Epithelial cell of proximal tubule (primary cell): ENCODE measurements around the gene OR1F1. TPM values are rescaled to one million over a fixed set of nuclear protein-coding genes. Genes with fewer than 3 reads are reported as not detected.
"Not testable (repeated sequence)": the region's sequence is repeated elsewhere in the genome, so short reads cannot be mapped to it uniquely, and the experiment has no call there.

Experiments used
- DNase-seq: peaks from one replicate; pipeline ENCODE4 v3.0.0-alpha.2; 2011; ENCODE audit warnings: low read depth
- H3K4me3 ChIP-seq: 2 replicates; pipeline ENCODE4 v1.5.1; 2011; ENCODE audit warnings: low read depth, mild to moderate bottlenecking, low read length
- CTCF ChIP-seq: conservative IDR thresholded peaks from 2 replicates; pipeline ENCODE4 v1.5.1; 2012; ENCODE audit warnings: low read depth, mild to moderate bottlenecking, low read length
- total RNA-seq: library from RNA; depleted of rRNA; stranded (reverse); fragments of >200 nt; gene quantifications from 2 replicates; pipeline ENCODE4 v1.2.3, GENCODE V29; 2015

OR1F1 gene
- total RNA-seq, 1 donor from 2014 or later = 0.52 TPM

DNA sequence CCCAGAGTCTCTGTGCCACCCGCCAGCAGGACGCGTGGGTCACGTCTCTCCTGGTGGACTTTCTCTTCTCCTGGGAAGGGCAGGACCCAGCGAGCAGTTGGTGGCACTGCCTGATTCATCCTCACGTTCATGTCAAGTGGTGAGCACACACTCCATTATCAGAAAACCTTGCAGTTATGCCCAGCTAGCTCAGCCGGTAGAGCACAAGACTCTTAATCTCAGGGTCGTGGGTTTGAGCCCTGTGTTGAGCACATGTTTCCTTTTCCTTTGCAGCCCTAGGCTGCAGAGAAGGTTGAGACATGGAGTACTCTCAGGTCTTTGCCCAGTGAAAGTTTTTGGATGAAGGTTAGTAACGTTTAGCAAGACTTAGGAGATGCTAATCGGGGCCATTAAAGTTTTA lies 8.0 kb downstream of the OR1F1 start:
- no peak overlapping the region for H3K4me3 ChIP-seq
- no peak for TF ChIP-seq CTCF
- DNase-seq = no peak

DNA sequence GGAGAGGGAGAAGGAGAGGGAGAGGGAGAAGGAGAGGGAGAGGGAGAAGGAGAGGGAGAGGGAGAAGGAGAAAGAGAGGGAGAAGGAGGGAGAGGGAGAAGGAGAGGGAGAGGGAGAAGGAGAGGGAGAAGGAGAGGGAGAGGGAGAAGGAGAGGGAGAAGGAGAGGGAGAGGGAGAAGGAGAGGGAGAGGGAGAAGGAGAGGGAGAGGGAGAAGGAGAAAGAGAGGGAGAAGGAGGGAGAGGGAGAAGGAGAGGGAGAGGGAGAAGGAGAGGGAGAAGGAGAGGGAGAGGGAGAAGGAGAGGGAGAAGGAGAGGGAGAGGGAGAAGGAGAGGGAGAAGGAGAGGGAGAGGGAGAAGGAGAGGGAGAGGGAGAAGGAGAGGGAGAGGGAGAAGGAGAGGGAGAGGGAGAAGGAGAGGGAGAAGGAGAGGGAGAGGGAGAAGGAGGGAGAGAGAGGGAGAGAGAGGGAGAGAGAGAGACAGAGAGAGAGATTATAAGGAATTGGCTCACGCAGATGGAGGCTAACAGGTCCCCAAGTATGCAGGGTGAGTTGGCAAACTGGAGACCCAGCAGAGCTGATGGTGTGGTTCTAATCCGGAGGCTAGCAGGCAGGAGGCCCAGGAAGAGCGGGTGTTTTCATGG lies 9.8 kb downstream of the OR1F1 start:
- not testable (repeated sequence) for H3K4me3 ChIP-seq, DNase-seq

DNA sequence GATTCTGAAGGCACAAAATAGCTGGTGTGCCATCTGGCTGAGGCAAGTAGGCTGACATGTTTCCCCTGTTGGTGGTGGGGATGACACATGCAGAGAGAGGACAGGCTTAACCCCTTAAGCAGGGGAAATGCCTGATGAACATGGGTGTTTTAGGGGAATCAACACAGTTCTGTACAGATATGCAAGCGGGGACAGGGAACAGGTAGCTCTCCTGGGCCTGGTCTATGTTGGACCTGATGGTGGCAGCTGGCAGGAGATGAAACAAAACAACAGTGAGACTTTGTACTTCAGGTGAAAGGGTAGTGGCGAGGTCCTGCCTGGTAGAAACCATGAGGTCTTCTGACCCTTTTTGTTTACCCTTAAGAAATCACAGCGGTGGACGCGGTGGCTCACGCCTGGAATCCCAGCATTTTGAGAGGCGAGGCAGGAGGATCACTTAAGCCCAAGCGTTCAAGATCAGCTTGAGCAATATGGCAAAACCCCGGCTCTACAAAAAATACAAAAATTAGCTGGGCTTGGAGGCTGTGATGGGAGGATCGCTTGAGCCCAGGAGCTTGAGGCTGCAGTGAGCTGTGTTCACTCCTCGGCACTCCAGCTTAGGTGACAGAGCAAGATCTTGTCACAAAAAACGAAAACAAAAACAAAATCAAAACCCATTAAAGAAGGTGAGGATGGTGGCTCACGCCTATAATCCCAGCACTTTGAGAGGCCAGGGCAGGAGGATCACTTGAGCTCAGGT lies 10.5 kb downstream of the OR1F1 start:
- no peak overlapping the region for H3K4me3 ChIP-seq
- no peak for DNase-seq
- no peak for TF ChIP-seq CTCF

GRCh38 chr16:3202903-3203539 lies 15.0 kb downstream of the OR1F1 start:
- no peak overlapping the region for H3K4me3 ChIP-seq
- TF ChIP-seq CTCF = no peak
- DNase-seq = no peak

DNA sequence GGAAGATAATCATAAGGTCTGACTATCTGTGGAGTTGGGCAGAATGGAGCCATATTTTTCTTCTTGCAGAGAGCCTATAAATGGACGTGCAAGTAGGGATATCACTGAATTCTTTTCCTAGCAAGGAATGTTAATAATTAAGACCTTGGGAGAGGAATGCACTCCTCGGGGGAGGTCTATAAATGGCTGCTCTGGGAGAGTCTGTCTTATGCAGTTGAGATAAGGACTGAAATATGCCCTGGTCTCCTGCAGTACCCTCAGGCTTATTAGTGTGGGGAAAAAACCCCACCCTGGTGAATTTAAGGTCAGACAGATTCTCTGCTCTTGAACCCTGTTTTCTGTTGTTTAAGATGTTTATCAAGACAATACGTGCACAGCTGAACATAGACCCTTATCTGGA lies 17.9 kb downstream of the OR1F1 start:
- DNase-seq = not testable (repeated sequence)

DNA sequence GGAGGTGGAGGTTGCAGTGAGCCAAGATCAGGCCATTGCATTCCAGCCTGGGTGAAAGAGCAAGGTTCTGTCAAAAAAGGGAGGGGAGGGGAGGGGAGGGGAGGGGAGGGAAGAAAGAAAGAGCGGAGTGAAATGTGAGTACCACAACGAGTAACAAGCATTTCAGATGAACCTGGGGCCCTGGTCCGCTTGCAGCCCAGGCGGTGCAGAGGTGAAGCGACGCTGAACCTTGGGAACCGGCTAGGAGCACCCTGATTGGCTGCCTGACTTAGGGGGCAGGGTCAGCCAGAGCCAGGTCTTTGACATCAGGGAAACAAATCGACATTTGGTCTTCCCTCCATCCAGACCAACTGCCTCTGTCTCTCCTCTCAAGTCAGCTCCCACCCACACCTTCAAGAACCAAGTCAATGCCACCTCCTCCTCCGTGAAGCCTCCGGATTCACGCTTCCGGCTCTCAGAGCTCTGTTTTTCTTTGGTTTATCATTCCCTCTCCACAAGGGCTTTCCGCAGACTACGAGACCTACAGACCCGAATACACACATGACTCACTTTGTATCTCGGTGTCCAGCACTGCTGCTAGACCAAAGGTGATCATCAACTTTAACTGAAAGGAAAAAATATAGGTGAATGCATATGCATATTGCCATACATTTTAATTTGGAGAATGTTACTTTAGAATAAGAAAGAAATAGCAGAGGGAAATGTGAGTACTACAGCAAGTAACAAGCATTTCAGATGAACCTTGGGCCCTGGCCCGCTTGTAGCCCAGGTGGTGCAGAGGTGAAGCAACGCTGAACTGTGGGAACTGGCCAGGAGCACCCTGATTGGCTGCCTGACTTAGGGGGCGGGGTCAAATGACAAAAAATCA lies 19.3 kb downstream of the OR1F1 start:
- no peak for TF ChIP-seq CTCF
- no peak overlapping the region for H3K4me3 ChIP-seq

More for the DNA sequence above, 17.9 kb downstream of the OR1F1 start:
- not testable (repeated sequence) for H3K4me3 ChIP-seq

DNA sequence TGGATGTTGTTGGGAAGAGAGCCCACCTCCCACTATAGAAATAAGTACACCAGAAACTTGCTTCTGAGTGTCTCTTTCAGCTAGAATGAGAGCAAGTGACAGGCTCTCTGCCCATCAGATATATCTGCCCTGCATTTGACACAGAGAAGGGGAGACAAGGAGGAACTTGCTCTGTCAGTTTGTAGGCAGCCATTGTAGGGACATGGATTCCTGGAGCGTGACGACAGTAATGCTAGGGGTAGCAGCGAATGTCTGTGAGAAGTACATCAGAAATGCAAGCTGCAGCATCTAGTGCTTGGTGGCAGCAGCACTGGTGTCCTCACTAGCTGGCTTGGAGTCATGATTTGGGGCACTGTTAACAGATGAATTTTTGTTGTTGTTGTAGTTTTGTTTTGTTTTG lies 24.0 kb downstream of the OR1F1 start:
- H3K4me3 ChIP-seq = no peak overlapping the region
- no peak for TF ChIP-seq CTCF
- DNase-seq = no peak

More for the DNA sequence above, 19.3 kb downstream of the OR1F1 start:
- DNase-seq = no peak
